Hepatocyte (in vitro differentiated cells): Measurements from ENCODE around the gene FLOT1.

Experiments used
- EZH2 ChIP-seq: fragments of 200-600 bp; sonication (generic); IDR thresholded peaks from 2 replicates; pipeline ENCODE4 v1.6.1; 2016; ENCODE audit warnings: antibody characterized with exemption, mild to moderate bottlenecking, borderline replicate concordance
- EZH2phosphoT487 ChIP-seq: fragments of 200-600 bp; sonication (generic); IDR thresholded peaks from one replicate; pipeline ENCODE4 v1.6.1; 2018; ENCODE audit warnings: antibody characterized with exemption, mild to moderate bottlenecking, low read depth, moderate library complexity; ENCODE audit not compliant: unreplicated experiment, severe bottlenecking
- TF ChIP-seq, protein P1 (sequence below): fragments of 200-600 bp; sonication (generic); IDR thresholded peaks from 2 replicates; pipeline ENCODE4 v1.5.1; 2016; ENCODE audit warnings: antibody characterized with exemption, mild to moderate bottlenecking; ENCODE audit not compliant: poor library complexity

DNA sequence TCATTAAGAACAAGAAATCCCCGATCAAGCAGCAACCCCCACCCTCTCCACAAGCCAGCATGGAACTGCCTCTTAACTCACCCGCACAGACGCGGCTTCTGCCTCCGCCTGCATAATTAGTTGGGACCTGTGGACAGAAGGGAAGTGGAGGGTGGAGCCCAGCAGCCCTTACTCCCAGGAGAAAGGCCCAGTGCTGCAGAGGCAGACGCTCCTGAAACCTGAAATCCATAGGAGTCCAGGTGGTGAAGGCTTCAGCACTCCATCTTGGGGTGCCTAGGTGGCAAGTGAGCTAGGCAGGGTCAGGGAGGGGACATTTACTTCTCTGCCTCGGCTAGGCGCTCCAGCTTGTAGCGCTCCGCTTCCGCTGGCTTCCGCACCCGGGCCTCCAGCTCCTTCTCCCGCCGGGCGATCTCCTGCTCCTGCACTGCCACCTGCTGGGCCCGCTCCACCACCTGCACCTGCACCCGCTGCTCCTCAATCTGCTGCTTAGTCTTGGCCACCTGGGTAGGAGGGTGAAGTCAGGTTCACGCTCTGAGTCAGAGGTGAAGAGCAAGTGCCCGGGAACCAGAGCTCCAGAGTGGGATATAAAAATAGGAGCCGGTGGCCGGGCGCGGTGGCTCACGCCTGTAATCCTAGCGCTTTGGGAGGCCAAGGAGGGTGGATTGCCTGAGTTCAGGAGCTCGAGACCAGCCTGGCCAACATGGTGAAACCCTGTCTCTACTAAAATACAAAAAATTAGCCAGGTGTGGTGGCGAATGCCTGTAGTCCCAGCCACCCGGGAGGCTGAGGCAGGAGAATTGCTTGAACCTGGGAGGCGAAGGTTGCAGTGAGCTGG, 11.7 kb downstream of the FLOT1 start:
- TF ChIP-seq, protein P1, sequence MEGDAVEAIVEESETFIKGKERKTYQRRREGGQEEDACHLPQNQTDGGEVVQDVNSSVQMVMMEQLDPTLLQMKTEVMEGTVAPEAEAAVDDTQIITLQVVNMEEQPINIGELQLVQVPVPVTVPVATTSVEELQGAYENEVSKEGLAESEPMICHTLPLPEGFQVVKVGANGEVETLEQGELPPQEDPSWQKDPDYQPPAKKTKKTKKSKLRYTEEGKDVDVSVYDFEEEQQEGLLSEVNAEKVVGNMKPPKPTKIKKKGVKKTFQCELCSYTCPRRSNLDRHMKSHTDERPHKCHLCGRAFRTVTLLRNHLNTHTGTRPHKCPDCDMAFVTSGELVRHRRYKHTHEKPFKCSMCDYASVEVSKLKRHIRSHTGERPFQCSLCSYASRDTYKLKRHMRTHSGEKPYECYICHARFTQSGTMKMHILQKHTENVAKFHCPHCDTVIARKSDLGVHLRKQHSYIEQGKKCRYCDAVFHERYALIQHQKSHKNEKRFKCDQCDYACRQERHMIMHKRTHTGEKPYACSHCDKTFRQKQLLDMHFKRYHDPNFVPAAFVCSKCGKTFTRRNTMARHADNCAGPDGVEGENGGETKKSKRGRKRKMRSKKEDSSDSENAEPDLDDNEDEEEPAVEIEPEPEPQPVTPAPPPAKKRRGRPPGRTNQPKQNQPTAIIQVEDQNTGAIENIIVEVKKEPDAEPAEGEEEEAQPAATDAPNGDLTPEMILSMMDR = peak; percentile 63
- TF ChIP-seq EZH2 = no peak
- TF ChIP-seq EZH2phosphoT487 = no peak
